IMR-90 (cell line): ENCODE measurements around the gene PMEPA1.

Source experiments
- POLR2A ChIP-seq: IDR thresholded peaks from 2 replicates; pipeline ENCODE4 v1.6.1; 2012; ENCODE audit warnings: mild to moderate bottlenecking, low read depth, low read length
- RAD21 ChIP-seq: IDR thresholded peaks from 2 replicates; pipeline ENCODE4 v1.6.1; 2012; ENCODE audit warnings: low read length, improper control_type of control experiment

- TF ChIP-seq POLR2A (no peak), RAD21 (no peak)
Measured at GRCh38 chr20:57712341-57712740, 2.5 kb upstream of the PMEPA1 start.
